ENCODE data around the gene SPRR4. TPM values are rescaled to one million over a fixed set of nuclear protein-coding genes. Genes with fewer than 3 reads are reported as not detected.

The SPRR4 gene
- total RNA-seq, 1 experiment from 2014 or later, result not detected

- DNase-seq (ENCODE audit: low spot score), result no peak
- H3K36me3 Mint-ChIP-seq, result no peaks in the 10 kb centered on the region
- H3K27ac Mint-ChIP-seq, result no peak overlapping the region
- no peaks in the 10 kb centered on the region; the same call in 1 of the 2 replicates for H3K4me1 Mint-ChIP-seq
- ChIA-PET POLR2A (no interaction called here), CTCF (interaction anchor here (1.2 to 10.9 kb wide), 3 partner anchors 33 to 232 kb away, joined by 3 to 123 read pairs (median 3); no protein-coding TSS in a partner anchor)
- H3K27me3 Mint-ChIP-seq (ENCODE audit: low read depth), result no peaks in the 10 kb centered on the region
- H3K9me3 Mint-ChIP-seq, result peaks cover 11% of the 10 kb centered on the region
- ATAC-seq, result no peak
- H3K4me3 Mint-ChIP-seq, result no peak overlapping the region
- TF ChIP-seq ATF2 (CRISPR knock-in tag; IDR thresholded peaks at IDR 0.05; ENCODE audit: borderline replicate concordance, low read depth), result no peak
- TF ChIP-seq MAX (CRISPR knock-in tag; IDR thresholded peaks at IDR 0.05), result no peak
- no peak for TF ChIP-seq CBFB (CRISPR knock-in tag; IDR thresholded peaks at IDR 0.05; ENCODE audit: low read depth)
- no peak for TF ChIP-seq KAT7 (CRISPR knock-in tag; IDR thresholded peaks at IDR 0.05; ENCODE audit: borderline replicate concordance)
- no peak for TF ChIP-seq STAT6 (CRISPR knock-in tag; conservative IDR thresholded peaks at IDR 0.05; ENCODE audit: low read depth)
- TF ChIP-seq JUN (CRISPR knock-in tag; IDR thresholded peaks at IDR 0.05), result no peak
- no peak for TF ChIP-seq ARID4B (CRISPR knock-in tag; IDR thresholded peaks at IDR 0.05; ENCODE audit: borderline replicate concordance)
- no peak for TF ChIP-seq ZNF281 (CRISPR knock-in tag; IDR thresholded peaks at IDR 0.05)
- TF ChIP-seq TEAD1 (CRISPR knock-in tag; IDR thresholded peaks at IDR 0.05), result no peak
- TF ChIP-seq FOXK1 (CRISPR knock-in tag; IDR thresholded peaks at IDR 0.05), result no peak
These were observed 11.2 kb upstream of the SPRR4 start for GRCh38 chr1:152959273-152959672.

- H3K9me3 Mint-ChIP-seq, result peaks cover 11% of the 10 kb centered on the region
- H3K4me3 Mint-ChIP-seq, result no peak overlapping the region
- ChIA-PET POLR2A (interaction anchor here (0.5 kb wide), 1 partner anchor 192 kb away, joined by 3 read pairs; no protein-coding TSS in a partner anchor), CTCF (interaction anchor here (1.2 to 10.9 kb wide), 9 partner anchors 33 to 333 kb away, joined by 3 to 123 read pairs (median 4); partner anchors contain the start of gene SPRR2A)
- no peak for DNase-seq (ENCODE audit: low spot score)
- H3K4me1 Mint-ChIP-seq, result no peaks in the 10 kb centered on the region; the same call in 1 of the 2 replicates
- no peak for ATAC-seq
- H3K27me3 Mint-ChIP-seq (ENCODE audit: low read depth), result no peaks in the 10 kb centered on the region
- TF ChIP-seq TP53 (CRISPR knock-in tag; IDR thresholded peaks at IDR 0.05) (no peak), ATF6 (CRISPR knock-in tag; IDR thresholded peaks at IDR 0.05) (no peak), FOXP1 (CRISPR knock-in tag; IDR thresholded peaks at IDR 0.05; ENCODE audit: borderline replicate concordance) (no peak), FOXJ3 (CRISPR knock-in tag; IDR thresholded peaks at IDR 0.05; ENCODE audit: borderline replicate concordance) (no peak), ZNF138 (CRISPR knock-in tag; conservative IDR thresholded peaks at IDR 0.05) (no peak)
- H3K27ac Mint-ChIP-seq, result no peak overlapping the region
- H3K36me3 Mint-ChIP-seq, result no peaks in the 10 kb centered on the region
These were observed 10.5 kb upstream of the SPRR4 start for GRCh38 chr1:152959801-152960451.

All from WTC11 (cell line).